Hematopoietic multipotent progenitor cell treated with erythropoietin and hydrocortisone succinate and interleukin-3 and kit ligand, for 6 days (in vitro differentiated cells): ENCODE measurements around the gene ENTPD5.
A peak's percentile ranks its signal among the peaks of the same experiment; 100 is the strongest.
"Not testable (repeated sequence)": the region's sequence is repeated elsewhere in the genome, so short reads cannot be mapped to it uniquely, and the experiment has no call there.

Source experiments
- DNase-seq: peaks from one replicate; pipeline ENCODE4 v3.0.0-alpha.2; 2015

The ENTPD5 gene

DNA sequence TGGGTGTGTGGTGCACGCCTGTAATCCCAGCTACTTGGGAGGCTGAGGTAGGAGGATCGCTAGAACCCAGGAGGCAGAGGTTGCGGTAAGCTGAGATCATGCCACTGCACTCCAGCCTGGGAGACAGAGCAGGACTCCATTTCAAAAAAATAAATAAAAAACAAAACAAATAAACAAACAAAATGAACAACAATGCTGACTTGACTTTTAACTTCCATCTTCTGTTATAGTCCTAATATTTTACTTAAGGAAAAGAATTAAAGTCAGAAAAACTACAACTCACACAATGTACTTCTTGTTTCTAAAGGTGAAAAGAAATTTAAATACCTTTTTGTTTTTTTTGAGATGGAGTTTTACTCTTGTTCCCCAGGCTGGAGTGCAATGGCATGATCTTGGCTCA, 13.4 kb downstream of the ENTPD5 start:
- DNase-seq = not testable (repeated sequence)

DNA sequence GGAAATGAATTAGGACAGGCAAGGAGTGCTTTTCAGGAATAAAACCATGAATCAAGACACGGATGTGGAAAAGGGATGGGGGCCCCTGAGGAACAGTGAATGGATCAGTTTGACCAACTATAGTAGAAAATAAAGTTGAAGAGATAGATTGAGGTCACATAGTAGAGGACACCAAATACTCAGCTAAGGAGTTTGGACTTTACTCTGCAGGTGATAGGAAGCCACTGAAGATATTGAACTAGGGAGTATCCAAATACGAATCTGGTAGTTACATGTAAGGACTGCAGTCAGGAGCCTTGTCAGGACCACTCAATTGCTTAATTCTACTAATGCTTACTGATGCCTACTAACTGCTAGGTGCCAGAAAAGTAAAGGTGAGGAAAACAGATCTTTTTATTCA, 20.4 kb downstream of the ENTPD5 start:
- DNase-seq = no peak

GRCh38 chr14:73997944-73998447, 21.1 kb downstream of the ENTPD5 start:
- DNase-seq = no peak

DNA sequence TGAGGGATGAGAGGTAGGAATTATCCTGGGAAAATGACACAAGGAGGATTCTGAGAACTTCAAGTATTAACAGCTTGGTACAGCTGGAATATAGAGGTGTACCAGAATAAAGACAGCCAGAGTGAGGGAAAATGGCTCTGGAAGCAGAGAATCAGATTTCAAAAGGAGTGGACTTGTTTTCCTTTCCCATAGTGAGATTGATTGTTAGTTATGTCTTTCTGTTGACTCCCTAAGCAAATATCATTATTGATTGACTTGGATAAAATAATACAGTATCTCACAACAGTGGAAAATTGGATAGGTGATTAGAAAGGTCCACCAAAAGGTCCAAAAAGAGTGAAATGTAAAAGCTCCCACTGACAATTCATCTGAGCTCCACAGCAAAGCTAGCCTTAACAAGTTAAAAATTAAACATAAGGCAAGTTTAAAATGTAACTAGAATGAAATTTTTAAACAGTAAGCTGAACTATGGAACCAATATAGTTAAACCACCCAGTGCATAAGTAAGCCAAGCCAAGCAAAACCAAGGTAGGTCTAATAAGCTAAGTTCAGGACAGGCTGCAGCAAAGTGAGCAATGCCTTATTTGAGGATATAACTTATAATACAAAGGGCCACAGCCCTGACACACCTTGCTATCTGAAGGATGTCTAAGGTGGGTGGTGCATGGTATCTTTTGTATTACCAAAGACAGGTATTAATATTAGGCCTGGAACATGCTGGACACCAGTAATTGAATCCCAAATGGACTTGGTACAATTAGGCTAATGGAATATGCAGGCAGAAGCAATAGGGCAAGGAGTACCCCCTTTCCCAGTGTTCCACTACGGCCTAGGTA, 21.8 kb downstream of the ENTPD5 start:
- DNase-seq = no peak

DNA sequence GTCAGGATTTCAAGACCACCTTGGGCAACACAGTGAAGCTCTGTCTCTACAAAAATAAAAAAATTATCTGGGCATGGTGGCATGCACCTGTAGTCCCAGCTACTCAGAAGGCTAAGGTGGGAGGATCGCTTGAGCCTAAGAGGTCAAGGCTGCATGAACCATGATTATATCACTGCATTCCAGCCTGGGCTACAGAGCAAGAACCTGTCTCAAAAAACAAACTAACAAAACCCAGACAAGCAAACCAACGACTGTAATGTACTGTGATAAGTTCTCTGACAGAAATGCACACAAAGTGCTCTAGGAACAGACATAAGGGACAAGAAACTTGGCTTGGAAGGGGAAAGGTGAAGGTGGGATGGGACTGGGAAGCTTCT, 22.4 kb downstream of the ENTPD5 start:
- no peak for DNase-seq

GRCh38 chr14:73995977-73996378, 23.1 kb downstream of the ENTPD5 start:
- no peak for DNase-seq

DNA sequence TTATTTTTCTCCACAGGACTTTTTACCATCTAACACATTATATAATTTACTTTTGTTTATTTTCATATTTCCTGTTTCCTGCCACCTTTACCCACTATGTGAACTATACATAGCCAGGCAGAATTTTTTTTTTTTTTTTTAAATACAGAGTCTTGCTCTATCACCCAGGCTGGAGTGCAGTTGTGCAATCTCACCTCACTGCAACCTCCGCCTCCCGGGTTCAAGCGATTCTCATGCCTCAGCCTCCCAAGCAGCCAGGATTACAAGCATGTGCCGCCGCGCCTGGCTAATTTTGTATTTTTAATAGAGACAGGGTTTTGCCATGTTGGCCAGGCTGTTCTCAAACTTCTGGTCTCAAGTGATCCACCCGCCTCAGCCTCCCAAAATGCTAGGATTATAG, 24.2 kb downstream of the ENTPD5 start:
- not testable (repeated sequence) for DNase-seq

DNA sequence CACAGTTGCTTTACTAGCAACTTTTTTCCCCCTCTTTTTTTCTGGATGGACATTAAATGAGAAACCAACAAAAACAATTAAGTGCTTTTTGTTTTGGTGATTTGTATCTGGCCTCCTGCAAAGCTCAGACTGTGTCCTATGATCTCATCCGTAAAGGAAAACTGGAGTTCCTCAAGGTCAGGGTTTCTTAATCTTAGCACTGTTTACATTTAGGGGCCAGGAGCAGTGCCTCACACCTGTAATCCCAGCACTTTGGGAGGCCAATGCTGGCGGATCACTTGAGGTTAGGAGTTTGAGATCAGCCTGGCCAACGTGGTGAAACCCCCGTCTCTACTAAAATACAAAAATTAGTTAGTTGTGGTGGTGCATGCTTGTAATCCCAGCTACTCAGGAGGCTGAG, 28.0 kb downstream of the ENTPD5 start:
- no peak for DNase-seq

DNA sequence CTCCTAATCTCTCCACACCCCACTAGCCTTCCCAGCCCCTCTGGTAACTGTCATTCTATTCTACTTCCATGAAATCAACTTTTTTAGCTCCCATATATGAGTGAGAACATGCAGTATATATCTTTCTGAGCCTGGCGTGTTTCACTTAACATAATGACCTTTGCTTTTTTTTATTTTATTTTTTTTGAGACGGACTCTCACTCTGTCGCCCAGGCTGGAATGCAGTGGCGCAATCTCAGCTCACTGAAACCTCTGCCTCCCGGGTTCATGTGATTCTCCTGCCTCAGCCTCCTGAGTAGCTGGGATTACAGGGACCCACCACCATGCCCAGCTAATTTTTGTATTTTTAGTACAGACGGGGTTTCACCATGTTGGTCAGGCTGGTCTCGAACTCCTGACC, 30.4 kb downstream of the ENTPD5 start:
- DNase-seq = not testable (repeated sequence)

DNA sequence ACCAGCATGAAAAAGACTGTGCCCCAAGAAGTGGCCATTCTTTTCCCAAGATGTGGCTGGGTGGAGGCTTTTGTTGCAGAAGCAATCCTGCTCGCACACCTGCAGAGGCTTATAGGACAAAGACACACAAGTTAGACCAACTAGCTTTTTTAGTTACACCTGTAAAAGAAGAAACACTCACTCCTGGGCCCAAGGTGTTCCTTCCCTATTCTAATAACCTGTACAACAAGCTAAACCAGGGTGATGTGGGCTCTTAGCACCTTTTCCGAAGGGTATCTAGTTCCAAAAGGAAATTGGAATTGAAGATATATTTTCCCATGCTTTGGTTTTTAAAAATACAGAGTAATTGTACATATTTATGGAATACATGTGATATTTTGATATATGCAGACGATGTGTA, 31.0 kb downstream of the ENTPD5 start:
- DNase-seq = no peak

DNA sequence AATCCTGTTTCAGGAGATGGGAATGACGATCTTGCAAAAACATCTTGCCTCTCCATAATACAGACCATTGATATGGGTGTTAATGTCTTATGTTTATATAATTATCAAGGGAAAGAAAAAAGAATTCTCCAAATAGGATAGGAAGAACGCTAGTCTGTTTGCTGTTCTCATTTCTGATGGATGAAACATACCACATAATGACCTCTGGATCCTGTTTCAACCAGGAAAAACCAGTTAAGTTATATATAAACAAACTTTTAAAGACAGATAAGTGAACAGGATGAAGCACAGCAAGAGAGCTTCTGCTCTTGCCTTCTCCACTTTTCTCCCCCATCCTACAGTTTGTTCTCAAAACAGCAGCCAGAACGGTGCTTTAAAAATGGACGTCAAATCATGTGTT, 41.2 kb downstream of the ENTPD5 start:
- no peak for DNase-seq

- DNase-seq = no peak
Observed at GRCh38 chr14:73976125-73976524, 43.0 kb downstream of the ENTPD5 start.

DNA sequence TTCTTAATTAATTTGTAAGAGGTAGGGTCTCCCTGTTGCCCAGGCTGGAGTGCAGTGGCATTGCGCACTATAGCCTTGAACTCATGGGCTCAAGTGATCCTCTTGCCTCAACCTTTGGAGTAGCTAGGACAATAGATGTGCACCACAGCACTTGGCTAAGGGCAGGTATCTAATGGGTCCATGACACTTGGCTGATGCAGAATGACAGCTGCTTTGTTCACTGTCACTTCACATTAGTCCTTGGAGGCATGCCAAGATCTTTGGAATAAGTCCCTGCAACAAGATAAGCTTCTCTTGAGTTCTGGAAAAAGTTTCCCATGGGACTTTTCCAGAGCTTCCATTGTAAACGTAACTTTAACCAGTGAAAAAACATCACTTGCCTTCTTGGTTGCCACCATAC, 45.6 kb downstream of the ENTPD5 start:
- peak; percentile 20 for DNase-seq

DNA sequence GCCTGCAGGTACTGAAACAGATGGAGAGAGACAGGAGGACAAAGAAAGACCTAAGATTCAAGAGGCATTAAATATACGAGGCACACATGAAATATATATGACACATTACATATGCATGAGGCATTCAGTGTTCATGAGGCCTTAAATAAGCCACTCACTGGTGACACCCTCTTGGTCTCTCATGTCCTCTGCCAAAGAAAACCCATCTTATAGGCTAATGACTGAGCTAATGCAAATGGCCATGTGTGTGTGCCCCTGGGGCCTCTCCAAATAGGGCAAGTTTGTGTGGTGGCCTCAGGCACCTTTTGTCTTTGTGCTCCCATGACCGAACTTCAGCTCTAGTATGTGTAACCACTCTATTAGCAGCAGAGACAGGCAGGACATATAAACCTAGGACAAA, 50.2 kb downstream of the ENTPD5 start:
- DNase-seq = no peak

DNA sequence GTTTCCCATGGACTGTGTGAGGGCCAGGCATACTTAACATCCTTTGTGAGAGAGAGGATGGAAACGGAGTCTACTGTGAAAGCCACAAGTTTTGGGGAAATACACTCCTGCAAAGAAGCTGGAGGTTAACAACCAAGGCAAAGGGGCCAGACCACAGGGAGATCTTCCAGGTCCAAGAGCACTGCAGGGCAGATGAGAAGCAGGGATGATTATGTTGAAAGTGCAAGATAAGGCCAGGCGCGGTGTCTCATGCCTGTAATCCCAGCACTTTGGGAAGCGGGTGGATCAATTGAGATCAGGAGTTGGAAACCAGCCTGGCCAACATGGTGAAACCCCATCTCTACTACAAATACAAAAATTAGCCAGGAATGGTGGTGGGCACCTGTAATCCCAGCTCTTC, 53.9 kb downstream of the ENTPD5 start:
- DNase-seq = no peak

- DNase-seq = no peak
Observed at GRCh38 chr14:73961192-73961591, 57.9 kb downstream of the ENTPD5 start.

- no peak for DNase-seq
Observed at GRCh38 chr14:73958591-73958990, 60.5 kb downstream of the ENTPD5 start.

GRCh38 chr14:73955674-73956073, 63.4 kb downstream of the ENTPD5 start:
- no peak for DNase-seq

DNA sequence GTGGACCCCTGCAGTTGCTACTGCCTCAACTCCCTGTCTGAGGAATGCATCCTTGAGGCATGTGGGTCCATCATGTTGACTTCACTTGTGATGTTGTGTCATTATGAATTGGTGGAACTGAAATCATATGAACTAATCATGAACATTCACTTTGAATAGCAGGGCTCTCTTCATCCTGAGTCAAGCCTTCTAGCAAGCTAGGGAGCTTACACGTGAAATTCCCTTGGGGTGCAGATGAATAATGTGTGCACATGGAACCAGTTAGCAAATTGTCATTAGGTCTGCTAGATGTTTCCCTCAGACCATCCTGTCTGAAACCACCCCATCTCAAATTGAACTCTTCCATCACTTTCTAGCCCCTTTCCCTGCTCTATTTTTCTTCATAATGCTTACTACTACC, 65.4 kb downstream of the ENTPD5 start:
- DNase-seq = no peak

DNA sequence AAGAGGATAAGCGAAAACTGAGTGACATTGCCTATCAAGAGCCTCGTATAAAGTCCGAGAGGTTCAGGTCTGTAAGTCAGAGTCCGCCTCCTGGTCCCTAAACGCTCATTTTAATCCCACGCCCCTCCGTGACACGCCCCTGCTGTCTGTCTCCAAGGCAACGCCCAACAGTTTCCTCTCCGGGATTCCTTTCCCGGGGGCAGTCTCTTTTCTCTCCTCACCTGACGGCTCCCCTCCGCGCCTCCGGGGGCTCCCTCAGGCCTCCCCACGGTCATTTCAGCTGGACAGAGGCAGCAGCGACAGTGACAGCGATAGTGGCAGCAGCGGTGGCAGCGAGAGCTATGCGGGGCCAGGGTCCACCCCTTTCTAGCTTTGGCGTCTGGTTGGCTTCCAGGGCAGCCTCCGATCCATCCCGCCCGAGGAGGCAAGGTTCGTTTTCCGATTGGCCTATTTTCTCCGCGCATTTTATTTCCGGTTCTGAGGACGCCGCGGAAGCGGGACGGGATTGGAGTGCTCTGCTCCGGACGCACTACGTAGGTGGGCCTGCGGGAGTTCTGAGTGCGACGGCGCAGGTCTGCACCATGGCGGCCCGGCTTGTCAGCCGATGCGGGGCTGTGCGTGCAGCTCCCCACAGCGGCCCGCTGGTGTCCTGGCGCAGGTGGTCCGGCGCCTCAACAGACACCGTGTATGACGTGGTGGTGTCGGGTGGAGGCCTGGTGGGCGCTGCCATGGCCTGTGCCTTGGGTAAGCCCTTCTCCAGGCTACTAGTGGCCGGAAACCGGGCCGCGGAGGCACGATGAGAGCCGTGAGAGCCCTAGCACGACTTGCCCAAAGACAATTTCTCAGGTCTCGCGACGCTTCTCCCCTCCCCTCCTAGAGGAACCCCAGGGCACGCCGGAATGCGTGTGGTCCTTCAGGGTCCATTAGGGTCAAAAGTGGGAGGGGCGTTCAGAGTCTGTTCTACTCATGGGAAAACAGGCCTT, 69.0 kb downstream of the ENTPD5 start, which contains the start of the genes COQ6 and FAM161B:
Gene COQ6 (plus strand): TSS at position 551 of the 983 bp plus-strand sequence. CDS start 31 bp downstream, at position 582.
Gene FAM161B (minus strand): TSS at position 343 of the 983 bp plus-strand sequence. CDS start 68 bp downstream, at position 275.
- DNase-seq = peak; percentile 99

GRCh38 chr14:73945159-73945670, 73.9 kb downstream of the ENTPD5 start:
- no peak for DNase-seq

- DNase-seq = no peak
Observed at GRCh38 chr14:73944432-73945158, 74.5 kb downstream of the ENTPD5 start.
